SK-N-SH (cell line): Measurements from ENCODE around the gene KCNE3. TPM values are rescaled to one million over a fixed set of nuclear protein-coding genes. Genes with fewer than 3 reads are reported as not detected.
A peak's percentile ranks its signal among the peaks of the same experiment; 100 is the strongest.

Experiments
- CTCF ChIA-PET: fragments of 300-600, 350-600 bp; formaldehyde crosslinking; extraction: SDS; loops from one replicate; lab custom pipeline; 2021; lab: Yijun Ruan, JAX
- POLR2A ChIA-PET: fragments of 350-600 bp; sonication (Branson Sonifier 250); formaldehyde crosslinking; extraction: SDS; loops from one replicate; lab custom pipeline; 2020; ENCODE audit warnings: antibody characterized with exemption, inconsistent platforms; lab: Yijun Ruan, JAX
- DNase-seq: peaks from one replicate; pipeline ENCODE4 v3.0.0; 2012
- H2AFZ ChIP-seq: fragments of 200-600 bp; sonication (generic); 2 replicates; pipeline ENCODE4 v1.8.1; 2016; ENCODE audit warnings: antibody characterized with exemption, mild to moderate bottlenecking, low read depth
- H3F3A ChIP-seq: fragments of 200-600 bp; sonication (generic); replicated peaks from 2 replicates; pipeline ENCODE3; 2016; ENCODE audit warnings: antibody characterized with exemption, mild to moderate bottlenecking; ENCODE audit not compliant: insufficient read depth
- H3K27ac ChIP-seq, 2 experiments: fragments of 200-500 bp in 1 of 2; fragments of 200-600 bp in 1 of 2; sonication (Bioruptor generic) in 1 of 2; sonication (generic), shearing (Covaris generic) in 1 of 2; 2 replicates each; pipeline versions ENCODE4 v1.5.1 to v1.6.1; 2014 to 2016; ENCODE audit warnings: low read depth in 2 of 2, inconsistent platforms in 1 of 2, low read length in 1 of 2, mild to moderate bottlenecking in 1 of 2, mixed read lengths in 1 of 2
- H3K27me3 ChIP-seq: fragments of 200-600 bp; sonication (generic), shearing (Covaris generic); 2 replicates; pipeline ENCODE4 v1.6.1; 2016; ENCODE audit warnings: mixed run types; ENCODE audit not compliant: insufficient read depth
- H3K36me3 ChIP-seq, 2 experiments: fragments of 200-500 bp in 1 of 2; fragments of 200-600 bp in 1 of 2; sonication (Bioruptor generic) in 1 of 2; sonication (generic) in 1 of 2; replicated peaks in 1 of 2; 2 replicates each; pipeline versions ENCODE3 to v1.5.1; 2014 to 2016; ENCODE audit warnings: low read length in 1 of 2, mild to moderate bottlenecking in 1 of 2; ENCODE audit not compliant: insufficient read depth in 2 of 2, control insufficient read depth in 1 of 2
- H3K4me1 ChIP-seq, 2 experiments: fragments of 200-500 bp in 1 of 2; fragments of 200-600 bp in 1 of 2; sonication (Bioruptor generic) in 1 of 2; sonication (generic), shearing (Covaris generic) in 1 of 2; 2 replicates each; pipeline versions ENCODE4 v1.5.1 to v1.6.1; 2014 to 2016; ENCODE audit warnings: low read depth in 1 of 2, low read length in 1 of 2, mixed run types in 1 of 2; ENCODE audit not compliant: insufficient read depth in 2 of 2, control insufficient read depth in 1 of 2
- H3K4me2 ChIP-seq: fragments of 200-600 bp; sonication (generic), shearing (Covaris generic); 2 replicates; pipeline ENCODE4 v1.6.1; 2017; ENCODE audit warnings: mixed run types
- H3K4me3 ChIP-seq, 2 experiments: fragments of 200-500 bp in 1 of 2; fragments of 200-600 bp in 1 of 2; sonication (Bioruptor generic) in 1 of 2; sonication (generic), shearing (Covaris generic) in 1 of 2; 2 replicates each; pipeline versions ENCODE4 v1.5.1 to v1.8.1; 2014 to 2016; ENCODE audit warnings: low read depth in 2 of 2, inconsistent platforms in 1 of 2, low read length in 1 of 2, mild to moderate bottlenecking in 1 of 2, mixed read lengths in 1 of 2, moderate library complexity in 1 of 2
- H3K79me2 ChIP-seq: fragments of 200-600 bp; sonication (generic); 2 replicates; pipeline ENCODE4 v1.8.1; 2017; ENCODE audit warnings: mild to moderate bottlenecking; ENCODE audit not compliant: insufficient read depth
- H3K9ac ChIP-seq: fragments of 200-600 bp; sonication (generic); 2 replicates; pipeline ENCODE4 v1.6.1; 2017; ENCODE audit warnings: mixed run types
- H3K9me2 ChIP-seq: fragments of 200-600 bp; sonication (generic); 2 replicates; pipeline ENCODE4 v1.6.1; 2017; ENCODE audit warnings: mixed run types
- H3K9me3 ChIP-seq: fragments of 200-600 bp; sonication (generic); 2 replicates; pipeline ENCODE4 v1.6.1; 2017; ENCODE audit warnings: mixed run types, mild to moderate bottlenecking, moderate library complexity
- H4K20me1 ChIP-seq: fragments of 200-600 bp; sonication (generic); 2 replicates; pipeline ENCODE4 v1.6.1; 2017; ENCODE audit warnings: mild to moderate bottlenecking, mixed run types; ENCODE audit not compliant: insufficient read depth
- FOXM1 ChIP-seq: IDR thresholded peaks from 2 replicates; pipeline ENCODE4 v1.4.0; 2012; ENCODE audit warnings: low read depth, mild to moderate bottlenecking
- GABPA ChIP-seq: IDR thresholded peaks from 2 replicates; pipeline ENCODE4 v1.4.0; 2012; ENCODE audit warnings: low read depth, mild to moderate bottlenecking
- MEF2A ChIP-seq: IDR thresholded peaks from 2 replicates; pipeline ENCODE4 v1.4.0; 2012; ENCODE audit warnings: low read depth, borderline replicate concordance
- MXI1 ChIP-seq: IDR thresholded peaks from 2 replicates; pipeline ENCODE4 v1.6.1; 2012; ENCODE audit warnings: mild to moderate bottlenecking, low read depth, low read length, improper control_type of control experiment
- POLR2AphosphoS5 ChIP-seq: IDR thresholded peaks from 2 replicates; pipeline ENCODE4 v1.6.1; 2012; ENCODE audit warnings: low read depth, low read length
- SMC3 ChIP-seq: IDR thresholded peaks from 2 replicates; pipeline ENCODE4 v1.6.1; 2012; ENCODE audit warnings: low read depth, low read length, improper control_type of control experiment
- TCF12 ChIP-seq: IDR thresholded peaks from 2 replicates; pipeline ENCODE4 v1.4.0; 2012
- USF2 ChIP-seq: fragments of 150-350 bp; IDR thresholded peaks from 2 replicates; pipeline ENCODE4 v1.6.1; 2017; ENCODE audit warnings: antibody characterized with exemption, low read length, low read depth, borderline replicate concordance
- WGBS: methylation state at CpG from one replicate; pipeline ENCODE4 v1.1.6; 2017; ENCODE audit warnings: low lambda C conversion rate; 5-methylcytosine and 5-hydroxymethylcytosine counted together
- polyA plus RNA-seq, 3 experiments: library from polyadenylated mRNA; depleted of rRNA; stranded (reverse); fragments of >200 nt; gene quantifications; 2 replicates each; pipeline ENCODE4 v1.2.3, GENCODE V29; 2012

KCNE3 gene
- polyA plus RNA-seq, 1 of the 3 experiments (the other 2 are of a cell fraction) = not detected

GRCh38 chr11:74494916-74495315, 27.6 kb upstream of the KCNE3 start:
- Histone ChIP-seq H3K27me3 (no peaks in the 10 kb centered on the region), H3K9me2 (no peaks in the 10 kb centered on the region), H3K36me3 (peaks cover 0 to 5% of the 10 kb centered on the region in 2 experiments), H3K4me3 (no peak overlapping the region), H3K9me3 (0 out of 2 replicates have a peak, but pooled peaks cover 10% of the 10 kb centered on the region), H3K79me2 (no peaks in the 10 kb centered on the region), H3K27ac (no peak overlapping the region), H3K9ac (no peak overlapping the region), H3K4me1 (peaks cover 0 to 10% of the 10 kb centered on the region in 2 experiments; a peak in 2 of 4 replicates), H2AFZ (no peak overlapping the region), H4K20me1 (no peaks in the 10 kb centered on the region), H3F3A (peaks cover 11% of the 10 kb centered on the region), H3K4me2 (no peak overlapping the region)
- ChIA-PET POLR2A (no interaction called here), CTCF (interaction anchor here (1.1 to 3.3 kb wide), 4 partner anchors 10 to 76 kb away, joined by 3 to 19 read pairs (median 8); no protein-coding TSS in a partner anchor)
- 77% methylated on average over 1 of the region's 1 CpG for WGBS
- TF ChIP-seq MXI1 = no peak
- TF ChIP-seq SMC3 = no peak
- no peak for TF ChIP-seq POLR2AphosphoS5
- DNase-seq = no peak

DNA sequence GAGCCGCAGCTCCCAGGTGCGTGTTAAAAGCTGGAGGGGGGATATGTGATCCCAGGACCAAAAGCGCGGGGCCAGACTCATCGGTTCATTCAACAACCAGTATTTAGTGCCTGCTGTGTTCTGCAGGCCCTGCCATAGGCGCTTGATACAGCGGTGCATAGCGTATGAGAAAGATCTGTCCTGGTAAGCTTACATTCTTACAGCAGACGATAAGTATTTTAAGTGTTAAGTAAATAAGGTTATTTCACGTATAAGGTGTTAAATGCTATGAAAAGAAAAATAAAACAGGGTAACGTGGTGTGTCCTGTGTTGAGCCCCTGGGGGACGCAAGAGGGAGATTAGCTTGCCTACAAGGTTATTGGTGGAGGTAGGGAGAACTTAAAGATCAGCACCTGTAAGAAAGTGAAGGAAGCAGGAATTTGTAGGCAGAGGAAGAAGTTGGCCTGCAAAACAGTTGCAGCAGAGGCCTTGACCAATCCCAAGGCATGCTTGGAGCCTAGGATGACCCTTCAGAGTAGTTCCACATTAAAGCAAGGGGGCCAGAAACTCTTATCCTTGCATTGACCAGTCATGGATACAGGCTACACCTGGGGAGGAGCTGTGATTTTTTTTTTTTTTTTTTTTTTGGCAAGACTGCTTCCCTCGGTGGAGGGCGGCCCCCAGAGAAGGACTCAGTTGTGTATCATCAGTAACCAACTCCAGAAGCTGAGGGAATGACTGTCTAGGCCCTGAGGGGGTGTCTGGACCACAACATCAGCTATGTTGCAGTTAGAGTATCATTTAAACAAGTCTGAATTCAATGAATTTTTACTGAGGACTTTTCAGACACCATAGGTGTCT, 26.7 kb upstream of the KCNE3 start:
- Histone ChIP-seq H3F3A (peaks cover 11% of the 10 kb centered on the region), H4K20me1 (no peaks in the 10 kb centered on the region), H3K4me3 (peak overlapping the region; percentile 76 to 90), H3K9ac (peak overlapping the region; percentile 89), H3K4me2 (peak overlapping the region; percentile 93), H3K27me3 (no peaks in the 10 kb centered on the region), H3K36me3 (peaks cover 0 to 5% of the 10 kb centered on the region in 2 experiments), H2AFZ (peak overlapping the region; percentile 80), H3K4me1 (peaks cover 0 to 10% of the 10 kb centered on the region in 2 experiments; a peak in 2 of 4 replicates), H3K27ac (peak overlapping the region; percentile 79 to 98), H3K9me2 (no peaks in the 10 kb centered on the region), H3K79me2 (no peaks in the 10 kb centered on the region), H3K9me3 (0 out of 2 replicates have a peak, but pooled peaks cover 10% of the 10 kb centered on the region)
- POLR2A ChIA-PET = interaction anchor here (0.7 to 2.3 kb wide), 11 partner anchors 13 to 98 kb away, joined by 3 to 9 read pairs (median 4); partner anchors contain the start of genes PGM2L1 and POLD3
- CTCF ChIA-PET = interaction anchor here (0.8 to 3.3 kb wide), 14 partner anchors 10 to 232 kb away, joined by 3 to 19 read pairs (median 4); no protein-coding TSS in a partner anchor
- WGBS = 8% methylated on average over 12 of the region's 14 CpGs
- no peak for DNase-seq
- TF ChIP-seq MEF2A = no peak
- TF ChIP-seq TCF12 = 0 out of 2 replicates have a peak, but pooled peaks have one; percentile 2
- no peak for TF ChIP-seq USF2
- TF ChIP-seq FOXM1 = no peak
- no peak for TF ChIP-seq GABPA
